HEK293 (cell line): ENCODE data around the gene MTOR.

Experiments
- CTCF ChIA-PET: fragments of 350-600 bp; formaldehyde crosslinking; extraction: SDS; loops from one replicate; lab custom pipeline; 2021; ENCODE audit warnings: antibody characterized with exemption; lab: Yijun Ruan, JAX
- POLR2A ChIA-PET: fragments of 300-600 bp; formaldehyde crosslinking; extraction: SDS; loops from one replicate; lab custom pipeline; 2020; ENCODE audit warnings: antibody characterized with exemption, inconsistent platforms; lab: Yijun Ruan, JAX
- H3K27ac ChIP-seq: fragments of 200-500 bp; sonication (Bioruptor generic); 2 replicates; pipeline ENCODE4 v1.5.1; 2014; ENCODE audit warnings: low read depth, low read length, control low read depth, inconsistent platforms; ENCODE audit errors: extremely low read depth
- H3K36me3 ChIP-seq, 2 experiments: fragments of 200-500 bp in 1 of 2; sonication (Bioruptor generic) in 1 of 2; 1 replicate in 1 of 2; 2 replicates in 1 of 2; pipeline ENCODE4 v1.5.1; 2014 to 2017; ENCODE audit warnings: inconsistent platforms in 2 of 2, low read length in 2 of 2; ENCODE audit not compliant: control insufficient read depth in 2 of 2, insufficient read depth in 1 of 2
- H3K4me1 ChIP-seq: fragments of 200-500 bp; sonication (Bioruptor generic); 2 replicates; pipeline ENCODE4 v1.5.1; 2014; ENCODE audit warnings: mild to moderate bottlenecking, low read length, inconsistent platforms; ENCODE audit not compliant: control insufficient read depth, insufficient read depth
- H3K4me3 ChIP-seq: 2 replicates; pipeline ENCODE4 v1.5.1; 2011; ENCODE audit warnings: low read depth, mild to moderate bottlenecking, control low read depth, low read length, moderate library complexity
- H3K9me3 ChIP-seq: fragments of 200-500 bp; sonication (Bioruptor generic); 2 replicates; pipeline ENCODE4 v1.5.1; 2014; ENCODE audit warnings: low read depth, low read length, inconsistent platforms; ENCODE audit not compliant: control insufficient read depth, insufficient read depth
- ATF2 ChIP-seq: fragments of 450-650 bp; formaldehyde crosslinking; IDR thresholded peaks from 2 replicates; pipeline ENCODE4 v1.5.1; 2016; ENCODE audit warnings: missing biosample characterization, missing genetic modification characterization, low read depth
- KLF16 ChIP-seq: fragments of 450-650 bp; formaldehyde crosslinking; IDR thresholded peaks from 2 replicates; pipeline ENCODE4 v1.5.1; 2017; ENCODE audit warnings: missing biosample characterization, missing genetic modification characterization
- MEIS1 ChIP-seq: sonication (generic); formaldehyde crosslinking; IDR thresholded peaks from 2 replicates; pipeline ENCODE4 v1.8.1; 2022; ENCODE audit warnings: missing genetic modification reagents, mild to moderate bottlenecking, borderline replicate concordance
- MYNN ChIP-seq: fragments of 450-650 bp; formaldehyde crosslinking; IDR thresholded peaks from 2 replicates; pipeline ENCODE4 v1.5.1; 2016; ENCODE audit warnings: missing biosample characterization, missing genetic modification characterization, borderline replicate concordance
- PRDM4 ChIP-seq: fragments of 450-650 bp; formaldehyde crosslinking; IDR thresholded peaks from 2 replicates; pipeline ENCODE4 v1.5.1; 2017; ENCODE audit warnings: missing biosample characterization, missing genetic modification characterization
- PRDM6 ChIP-seq: fragments of 450-650 bp; formaldehyde crosslinking; IDR thresholded peaks from 2 replicates; pipeline ENCODE4 v1.5.1; 2017; ENCODE audit warnings: missing biosample characterization, missing genetic modification characterization
- ZBTB17 ChIP-seq: fragments of 450-650 bp; formaldehyde crosslinking; IDR thresholded peaks from 2 replicates; pipeline ENCODE4 v1.5.1; 2016; ENCODE audit warnings: missing biosample characterization, missing genetic modification characterization
- ZFP41 ChIP-seq: fragments of 450-650 bp; formaldehyde crosslinking; IDR thresholded peaks from 2 replicates; pipeline ENCODE4 v1.5.1; 2016; ENCODE audit warnings: missing biosample characterization, missing genetic modification characterization, borderline replicate concordance
- ZNF121 ChIP-seq: fragments of 450-650 bp; formaldehyde crosslinking; IDR thresholded peaks from 2 replicates; pipeline ENCODE4 v1.5.1; 2016; ENCODE audit warnings: missing biosample characterization, missing genetic modification characterization
- ZNF169 ChIP-seq: fragments of 450-650 bp; formaldehyde crosslinking; IDR thresholded peaks from 2 replicates; pipeline ENCODE4 v1.5.1; 2016; ENCODE audit warnings: missing biosample characterization, missing genetic modification characterization
- ZNF211 ChIP-seq: fragments of 450-650 bp; formaldehyde crosslinking; IDR thresholded peaks from 2 replicates; pipeline ENCODE4 v1.5.1; 2016; ENCODE audit warnings: low read depth, missing biosample characterization, missing genetic modification characterization
- ZNF302 ChIP-seq: fragments of 450-650 bp; formaldehyde crosslinking; IDR thresholded peaks from 2 replicates; pipeline ENCODE4 v1.5.1; 2016; ENCODE audit warnings: missing biosample characterization, missing genetic modification characterization, low read depth
- ZNF324 ChIP-seq: fragments of 450-650 bp; formaldehyde crosslinking; IDR thresholded peaks from 2 replicates; pipeline ENCODE4 v1.5.1; 2016; ENCODE audit warnings: missing biosample characterization, missing genetic modification characterization
- ZNF449 ChIP-seq: fragments of 450-650 bp; formaldehyde crosslinking; IDR thresholded peaks from 2 replicates; pipeline ENCODE4 v1.5.1; 2017; ENCODE audit warnings: missing biosample characterization, mild to moderate bottlenecking, missing genetic modification characterization, moderate library complexity
- ZNF558 ChIP-seq: fragments of 450-650 bp; formaldehyde crosslinking; IDR thresholded peaks from 2 replicates; pipeline ENCODE4 v1.5.1; 2016; ENCODE audit warnings: missing biosample characterization, missing genetic modification characterization
- ZNF645 ChIP-seq: fragments of 450-650 bp; formaldehyde crosslinking; IDR thresholded peaks from 2 replicates; pipeline ENCODE4; 2016; ENCODE audit warnings: missing biosample characterization, missing genetic modification characterization
- ZNF768 ChIP-seq: fragments of 450-650 bp; formaldehyde crosslinking; IDR thresholded peaks from 2 replicates; pipeline ENCODE4 v1.5.1; 2018; ENCODE audit warnings: missing biosample characterization, mild to moderate bottlenecking, missing genetic modification characterization
- TF ChIP-seq, protein P1 (sequence below): fragments of 450-650 bp; formaldehyde crosslinking; IDR thresholded peaks from 2 replicates; pipeline ENCODE4 v1.5.1; 2016; ENCODE audit warnings: missing biosample characterization, missing genetic modification characterization
- TF ChIP-seq, protein P2 (sequence below): fragments of 450-650 bp; formaldehyde crosslinking; IDR thresholded peaks from 2 replicates; pipeline ENCODE4 v1.5.0; 2017; ENCODE audit warnings: missing biosample characterization, missing genetic modification characterization, borderline replicate concordance

The MTOR gene

DNA sequence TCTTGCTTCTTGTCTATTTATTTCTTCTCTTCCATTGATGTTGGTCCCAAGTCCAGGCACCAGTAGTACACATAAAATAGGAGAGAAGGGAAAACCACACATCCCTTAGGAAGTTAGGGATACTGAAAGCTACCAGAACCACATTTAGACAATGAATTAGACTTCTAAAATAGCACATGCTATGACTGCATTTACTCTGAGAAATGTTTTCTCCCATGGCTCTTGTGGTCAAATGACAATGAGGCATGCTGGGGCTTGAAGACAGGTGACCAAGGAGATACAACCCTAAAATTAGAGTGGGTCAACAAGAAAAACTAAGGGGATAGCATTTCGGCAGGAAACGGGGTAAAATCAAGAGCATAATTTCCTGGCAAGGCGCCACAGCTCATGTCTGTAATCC, 17.1 kb downstream of the MTOR start:
- ChIA-PET CTCF (interaction anchor here (0.9 kb wide), 1 partner anchor 400 kb away, joined by 3 read pairs; no protein-coding TSS in a partner anchor), POLR2A (no interaction called here)
- no peaks in the 10 kb centered on the region for H3K4me1 ChIP-seq
- TF ChIP-seq ZFP41, result no peak
- H3K9me3 ChIP-seq, result no peaks in the 10 kb centered on the region
- peaks cover 31 to 84% of the 10 kb centered on the region in 2 experiments for H3K36me3 ChIP-seq
- H3K27ac ChIP-seq, result no peak overlapping the region
- H3K4me3 ChIP-seq, result no peak overlapping the region

- ChIA-PET POLR2A (no interaction called here), CTCF (interaction anchor here (1.5 kb wide), 1 partner anchor 9 kb away, joined by 3 read pairs; no protein-coding TSS in a partner anchor)
- Histone ChIP-seq H3K4me1 (no peaks in the 10 kb centered on the region), H3K27ac (no peak overlapping the region), H3K9me3 (no peaks in the 10 kb centered on the region), H3K36me3 (peaks cover 49 to 99% of the 10 kb centered on the region in 2 experiments), H3K4me3 (no peak overlapping the region)
- TF ChIP-seq MYNN (tag by site-specific recombination), result no peak
- TF ChIP-seq, protein P1, sequence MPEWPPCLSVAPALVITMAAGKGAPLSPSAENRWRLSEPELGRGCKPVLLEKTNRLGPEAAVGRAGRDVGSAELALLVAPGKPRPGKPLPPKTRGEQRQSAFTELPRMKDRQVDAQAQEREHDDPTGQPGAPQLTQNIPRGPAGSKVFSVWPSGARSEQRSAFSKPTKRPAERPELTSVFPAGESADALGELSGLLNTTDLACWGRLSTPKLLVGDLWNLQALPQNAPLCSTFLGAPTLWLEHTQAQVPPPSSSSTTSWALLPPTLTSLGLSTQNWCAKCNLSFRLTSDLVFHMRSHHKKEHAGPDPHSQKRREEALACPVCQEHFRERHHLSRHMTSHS (tag by site-specific recombination), result no peak
- TF ChIP-seq KLF16 (tag by site-specific recombination), result no peak
- no peak for TF ChIP-seq ZNF324
- TF ChIP-seq ZBTB17 (tag by site-specific recombination), result no peak
- TF ChIP-seq, protein P2, sequence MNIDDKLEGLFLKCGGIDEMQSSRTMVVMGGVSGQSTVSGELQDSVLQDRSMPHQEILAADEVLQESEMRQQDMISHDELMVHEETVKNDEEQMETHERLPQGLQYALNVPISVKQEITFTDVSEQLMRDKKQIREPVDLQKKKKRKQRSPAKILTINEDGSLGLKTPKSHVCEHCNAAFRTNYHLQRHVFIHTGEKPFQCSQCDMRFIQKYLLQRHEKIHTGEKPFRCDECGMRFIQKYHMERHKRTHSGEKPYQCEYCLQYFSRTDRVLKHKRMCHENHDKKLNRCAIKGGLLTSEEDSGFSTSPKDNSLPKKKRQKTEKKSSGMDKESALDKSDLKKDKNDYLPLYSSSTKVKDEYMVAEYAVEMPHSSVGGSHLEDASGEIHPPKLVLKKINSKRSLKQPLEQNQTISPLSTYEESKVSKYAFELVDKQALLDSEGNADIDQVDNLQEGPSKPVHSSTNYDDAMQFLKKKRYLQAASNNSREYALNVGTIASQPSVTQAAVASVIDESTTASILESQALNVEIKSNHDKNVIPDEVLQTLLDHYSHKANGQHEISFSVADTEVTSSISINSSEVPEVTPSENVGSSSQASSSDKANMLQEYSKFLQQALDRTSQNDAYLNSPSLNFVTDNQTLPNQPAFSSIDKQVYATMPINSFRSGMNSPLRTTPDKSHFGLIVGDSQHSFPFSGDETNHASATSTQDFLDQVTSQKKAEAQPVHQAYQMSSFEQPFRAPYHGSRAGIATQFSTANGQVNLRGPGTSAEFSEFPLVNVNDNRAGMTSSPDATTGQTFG (tag by site-specific recombination), result no peak
Observed at GRCh38 chr1:11238311-11238710, 24.0 kb downstream of the MTOR start.

DNA sequence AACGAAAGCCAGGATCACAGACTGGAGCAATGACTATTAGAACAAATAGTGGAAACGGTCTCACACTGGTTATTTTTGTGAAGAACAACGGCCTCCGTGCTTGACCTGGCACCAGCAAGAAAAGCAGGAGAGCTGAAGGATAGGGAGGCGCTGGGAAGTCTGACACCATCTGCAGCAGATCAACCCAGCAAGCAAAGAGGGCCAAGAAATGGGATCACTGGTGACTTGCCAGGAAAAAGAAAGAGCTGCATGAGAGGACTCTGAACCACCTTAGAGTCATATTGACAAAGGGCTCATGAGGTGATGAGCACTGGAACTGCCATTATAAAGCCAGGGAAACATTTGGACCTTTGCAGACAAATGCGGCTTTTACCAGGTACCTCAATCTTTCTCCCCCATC, 25.0 kb downstream of the MTOR start:
- ChIA-PET POLR2A (no interaction called here), CTCF (interaction anchor here (1.5 kb wide), 1 partner anchor 9 kb away, joined by 3 read pairs; no protein-coding TSS in a partner anchor)
- peaks cover 52 to 99% of the 10 kb centered on the region in 2 experiments for H3K36me3 ChIP-seq

More for the DNA sequence above, 25.0 kb downstream of the MTOR start:
- Histone ChIP-seq H3K27ac (no peak overlapping the region), H3K4me1 (no peaks in the 10 kb centered on the region), H3K9me3 (no peaks in the 10 kb centered on the region), H3K4me3 (no peak overlapping the region)
- TF ChIP-seq MEIS1 (CRISPR knock-in tag) (no peak), ZNF449 (tag by site-specific recombination) (no peak), ZNF211 (tag by site-specific recombination) (no peak), ZNF645 (tag by site-specific recombination) (no peak), ATF2 (tag by site-specific recombination) (no peak), PRDM4 (tag by site-specific recombination) (no peak), ZNF302 (tag by site-specific recombination) (no peak), ZBTB17 (tag by site-specific recombination) (no peak), ZNF768 (tag by site-specific recombination) (no peak), ZNF121 (tag by site-specific recombination) (no peak), PRDM6 (tag by site-specific recombination) (no peak), ZNF169 (tag by site-specific recombination) (no peak), ZNF558 (tag by site-specific recombination) (no peak)
